Measurements from ENCODE around the gene XXYLT1. TPM values are rescaled to one million over a fixed set of nuclear protein-coding genes. Genes with fewer than 3 reads are reported as not detected.
A peak's percentile ranks its signal among the peaks of the same experiment; 100 is the strongest.

The XXYLT1 gene
- total RNA-seq, 1 donor, result 32.8 TPM

GRCh38 chr3:195162033-195162669 is 108.8 kb downstream of the XXYLT1 start:
- no peak for TF ChIP-seq CTCF (IDR thresholded peaks at IDR 0.05; ENCODE audit: insufficient read depth, low read depth, low read length)
- no peak for DNase-seq (ENCODE audit: low read depth)
- no peak overlapping the region for H3K4me3 ChIP-seq (ENCODE audit: low read depth, low read length)

GRCh38 chr3:195160908-195161434 is 110.0 kb downstream of the XXYLT1 start:
- no peak for TF ChIP-seq CTCF (IDR thresholded peaks at IDR 0.05; ENCODE audit: insufficient read depth, low read depth, low read length)
- no peak overlapping the region for H3K4me3 ChIP-seq (ENCODE audit: low read depth, low read length)
- DNase-seq (ENCODE audit: low read depth), result no peak

GRCh38 chr3:195160257-195160898 is 110.6 kb downstream of the XXYLT1 start:
- no peak for TF ChIP-seq CTCF (IDR thresholded peaks at IDR 0.05; ENCODE audit: insufficient read depth, low read depth, low read length)
- H3K4me3 ChIP-seq (ENCODE audit: low read depth, low read length), result no peak overlapping the region
- peak; percentile 75 for DNase-seq (ENCODE audit: low read depth)

DNA sequence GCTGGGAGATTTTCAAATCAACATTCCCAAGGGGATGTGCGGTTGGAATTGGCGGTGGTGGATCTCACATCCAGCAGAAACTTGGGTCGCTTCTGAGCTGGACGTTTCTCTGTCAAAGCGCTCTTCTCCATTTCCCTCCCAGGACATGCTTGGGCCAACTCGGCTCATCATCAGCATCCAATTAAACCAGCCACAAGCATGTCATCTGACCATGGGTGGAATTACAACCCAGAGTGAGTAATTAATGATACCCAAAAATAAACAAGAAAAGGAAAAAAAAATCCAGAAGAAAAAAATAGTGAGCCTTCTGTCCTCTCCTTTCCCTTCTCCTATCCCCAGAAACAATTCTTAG is 111.2 kb downstream of the XXYLT1 start:
- no peak for TF ChIP-seq CTCF (IDR thresholded peaks at IDR 0.05; ENCODE audit: insufficient read depth, low read depth, low read length)
- H3K4me3 ChIP-seq (ENCODE audit: low read depth, low read length), result no peak overlapping the region
- DNase-seq (ENCODE audit: low read depth), result no peak

- TF ChIP-seq CTCF (IDR thresholded peaks at IDR 0.05; ENCODE audit: insufficient read depth, low read depth, low read length), result no peak
- no peak for DNase-seq (ENCODE audit: low read depth)
- H3K4me3 ChIP-seq (ENCODE audit: low read depth, low read length), result no peak overlapping the region
Measured at GRCh38 chr3:195159117-195159813, 111.7 kb downstream of the XXYLT1 start.

- no peak for DNase-seq (ENCODE audit: low read depth)
- no peak for TF ChIP-seq CTCF (IDR thresholded peaks at IDR 0.05; ENCODE audit: insufficient read depth, low read depth, low read length)
- no peak overlapping the region for H3K4me3 ChIP-seq (ENCODE audit: low read depth, low read length)
Measured at GRCh38 chr3:195156286-195156890, 114.6 kb downstream of the XXYLT1 start.

Data from fibroblast of villous mesenchyme (primary cell).